K562 (cell line): ENCODE data around the gene PPM1H. TPM values are rescaled to one million over a fixed set of nuclear protein-coding genes. Genes with fewer than 3 reads are reported as not detected.

Experiments used
- ATAC-seq: fragments of 200-7000 bp; cut with Tn5 transposase; 3 replicates; pipeline ENCODE4 v1.9.1; 2020; ENCODE audit warnings: moderate library complexity
- BruUV-seq: library from RNA; stranded (reverse); fragments of 400-500 nt; replicated peaks from 2 replicates; lab custom pipeline; 2021; lab: Mats Ljungman, UMichigan
- CTCF ChIA-PET: fragments of 300-600 bp; formaldehyde crosslinking; extraction: SDS; loops from one replicate; lab custom pipeline; 2021; ENCODE audit warnings: low intra/inter-chr PET ratio; lab: Yijun Ruan, JAX
- POLR2A ChIA-PET: fragments of 300-600, 350-650 bp; sonication (Branson Sonifier 250); formaldehyde crosslinking; extraction: SDS; loops from one replicate; lab custom pipeline; 2021; ENCODE audit warnings: antibody characterized with exemption, inconsistent platforms; lab: Yijun Ruan, JAX
- DNase-seq, 4 experiments: peaks; one replicate each; pipeline versions ENCODE4 v3.0.0 to v3.0.0-alpha.2; 2011 to 2018; ENCODE audit warnings: low spot score in 3 of 4, mixed read lengths in 3 of 4; ENCODE audit errors: extremely low read depth in 1 of 4
- FAIRE-seq: peaks from 2 replicates; lab custom pipeline; 2011; peaks lifted over from hg19 to GRCh38; lab: Jason Lieb, UNC
- H2AFZ ChIP-seq: 2 replicates; pipeline ENCODE4 v1.6.0; 2011; ENCODE audit warnings: low read depth, low read length, control low read depth, inconsistent platforms
- H3K27ac ChIP-seq: fragments of 200-600 bp; 3 replicates; pipeline ENCODE4 v1.8.0; 2011; ENCODE audit warnings: low read depth, mild to moderate bottlenecking, control low read depth, inconsistent platforms, low read length, moderate library complexity, mixed read lengths; ENCODE audit errors: extremely low read depth
- H3K27me3 ChIP-seq, 2 experiments: fragments of 300-600 bp in 1 of 2; 2 replicates in 1 of 2; 3 replicates in 1 of 2; pipeline versions ENCODE4 v1.6.0 to v1.8.0; 2011; ENCODE audit warnings: inconsistent platforms in 2 of 2, low read length in 2 of 2, mild to moderate bottlenecking in 1 of 2, mixed read lengths in 1 of 2, moderate library complexity in 1 of 2; ENCODE audit not compliant: control insufficient read depth in 2 of 2, insufficient read depth in 2 of 2
- H3K36me3 ChIP-seq: fragments of 300-600 bp; 3 replicates; pipeline ENCODE4 v1.8.0; 2011; ENCODE audit warnings: mild to moderate bottlenecking, low read length, inconsistent platforms; ENCODE audit not compliant: control insufficient read depth, insufficient read depth
- H3K4me1 ChIP-seq, 2 experiments: fragments of 200-600 bp in 1 of 2; replicated peaks in 1 of 2; 2 replicates in 1 of 2; 3 replicates in 1 of 2; pipeline versions ENCODE4 v1.5.1 to v1.8.0; 2011; ENCODE audit warnings: inconsistent platforms in 2 of 2, low read length in 2 of 2, mild to moderate bottlenecking in 1 of 2, mixed read lengths in 1 of 2, moderate library complexity in 1 of 2; ENCODE audit not compliant: control insufficient read depth in 2 of 2, insufficient read depth in 2 of 2
- H3K4me2 ChIP-seq: 2 replicates; pipeline ENCODE4 v1.6.1; 2011; ENCODE audit warnings: low read length, control low read depth, inconsistent platforms, mixed read lengths; ENCODE audit not compliant: insufficient read depth
- H3K4me3 ChIP-seq: fragments of 200-600 bp; sonication (generic), shearing (Covaris generic); 2 replicates; pipeline ENCODE4 v1.5.1; 2016; ENCODE audit warnings: control low read depth, inconsistent platforms
- H3K79me2 ChIP-seq: fragments of 200-600 bp; 3 replicates; pipeline ENCODE4 v1.8.0; 2011; ENCODE audit warnings: low read length, inconsistent platforms; ENCODE audit not compliant: control insufficient read depth, insufficient read depth
- H3K9ac ChIP-seq, 2 experiments: 2 replicates each; pipeline versions ENCODE4 v1.6.0 to v1.6.1; 2011; ENCODE audit warnings: low read depth in 2 of 2, low read length in 2 of 2, control low read depth in 1 of 2, inconsistent platforms in 1 of 2, mild to moderate bottlenecking in 1 of 2, mixed read lengths in 1 of 2; ENCODE audit not compliant: insufficient read depth in 1 of 2
- H3K9me1 ChIP-seq: one replicate; pipeline ENCODE4 v1.6.0; 2011; ENCODE audit warnings: inconsistent platforms, mild to moderate bottlenecking, low read length, moderate library complexity; ENCODE audit not compliant: control insufficient read depth, insufficient read depth
- H3K9me3 ChIP-seq: replicated peaks from 2 replicates; pipeline ENCODE4 v1.5.1; 2011; ENCODE audit warnings: low read depth, low read length, inconsistent platforms; ENCODE audit not compliant: control insufficient read depth, insufficient read depth
- H4K20me1 ChIP-seq: replicated peaks from 2 replicates; pipeline ENCODE4 v1.6.1; 2011; ENCODE audit warnings: low read length, inconsistent platforms, mixed read lengths; ENCODE audit not compliant: control insufficient read depth, insufficient read depth
- BCL6 ChIP-seq: fragments of 250-450 bp; sonication (Bioruptor Pico); IDR thresholded peaks from 2 replicates; pipeline ENCODE4 v1.4.0; 2020
- C11orf30 ChIP-seq: fragments of 450-650 bp; IDR thresholded peaks from 2 replicates; pipeline ENCODE4 v1.6.1; 2016; ENCODE audit warnings: low read depth, mild to moderate bottlenecking
- CCAR2 ChIP-seq: fragments of 200-400 bp; formaldehyde crosslinking; IDR thresholded peaks from 2 replicates; pipeline ENCODE4 v1.6.1; 2017; ENCODE audit warnings: mild to moderate bottlenecking, low read depth, low read length
- ELK3 ChIP-seq: fragments of 450-650 bp; formaldehyde crosslinking; IDR thresholded peaks from 2 replicates; pipeline ENCODE4 v1.4.0; 2020; ENCODE audit warnings: mild to moderate bottlenecking
- GTF2F1 ChIP-seq: IDR thresholded peaks from 2 replicates; pipeline ENCODE4 v1.6.1; 2011; ENCODE audit warnings: low read depth, low read length, improper control_type of control experiment
- L3MBTL2 ChIP-seq: fragments of 450-650 bp; IDR thresholded peaks from 2 replicates; pipeline ENCODE4 v1.6.1; 2016; ENCODE audit warnings: mild to moderate bottlenecking, moderate library complexity
- MCM3 ChIP-seq: fragments of 450-650 bp; IDR thresholded peaks from 2 replicates; pipeline ENCODE4 v1.6.1; 2016
- PREB ChIP-seq: sonication (generic); formaldehyde crosslinking; IDR thresholded peaks from 2 replicates; pipeline ENCODE4 v1.8.1; 2023; ENCODE audit warnings: mild to moderate bottlenecking, missing genetic modification reagents
- TARDBP ChIP-seq: fragments of 450-650 bp; IDR thresholded peaks from 2 replicates; pipeline ENCODE4 v1.6.1; 2016
- ZBTB40 ChIP-seq, 2 experiments: fragments of 450-650 bp in 1 of 2; sonication (generic) in 1 of 2; formaldehyde crosslinking in 1 of 2; IDR thresholded peaks; 2 replicates each; pipeline versions ENCODE4 v1.7.1 to v1.9.0; 2016 to 2022; ENCODE audit warnings: inconsistent platforms in 1 of 2, mild to moderate bottlenecking in 1 of 2, missing genetic modification reagents in 1 of 2
- ZNF12 ChIP-seq: sonication (generic); formaldehyde crosslinking; IDR thresholded peaks from 2 replicates; pipeline ENCODE4 v1.4.0; 2020; ENCODE audit warnings: mild to moderate bottlenecking, missing genetic modification reagents
- ZNF212 ChIP-seq: fragments of 450-650 bp; formaldehyde crosslinking; IDR thresholded peaks from 2 replicates; pipeline ENCODE4 v1.4.0; 2020; ENCODE audit warnings: mild to moderate bottlenecking
- ZNF668 ChIP-seq: fragments of 250-450 bp; sonication (Bioruptor Pico); IDR thresholded peaks from 2 replicates; pipeline ENCODE4 v1.8.0; 2022; ENCODE audit warnings: mild to moderate bottlenecking, inconsistent platforms
- whole genome bisulfite sequencing: fragments of 100-300 bp; shearing (Covaris generic); methylation state at CpG from one replicate; pipeline ENCODE4 v1.1.6; 2016; ENCODE audit warnings: low coverage, mixed read lengths; ENCODE audit not compliant: insufficient coverage; ENCODE audit errors: missing lambda C conversion rate; 5-methylcytosine and 5-hydroxymethylcytosine counted together
- in situ Hi-C: fragments of 300-500 bp; cut with MboI; formaldehyde crosslinking; loops from 4 replicates; pipeline ENCODE4 v1.15.0; 2018; ENCODE audit warnings: inconsistent platforms, mixed read lengths
- intact Hi-C: fragments of 100-400 bp; cut with micrococcal nuclease; formaldehyde crosslinking; loops from 2 replicates; pipeline ENCODE4 v1.14.2; 2022
- polyA plus RNA-seq, 8 experiments: library from polyadenylated mRNA; depleted of rRNA in 4 of 8; stranded (reverse) in 5 of 8; unstranded in 3 of 8; fragments of >200 nt; fragmentation: Nextera tagmentation in 2 of 8; fragmentation: Illumina TruSeq in 1 of 8; extraction: Ambion mirVana in 2 of 8; extraction: Trizol in 1 of 8; gene quantifications; 2 replicates each; pipeline versions ENCODE4 v1.2.1 to v1.2.3, GENCODE V29; 2011 to 2014; ENCODE audit warnings: inconsistent platforms in 1 of 8, missing spikeins in 1 of 8
- total RNA-seq, 7 experiments: library from RNA; depleted of rRNA in 6 of 7; stranded (reverse); fragments of >200 nt in 6 of 7; fragmentation: Illumina TruSeq in 2 of 7; extraction: Trizol in 2 of 7; gene quantifications; 2 replicates each; pipeline versions ENCODE4 v1.2.1 to v1.2.3, GENCODE V29; 2011 to 2021; ENCODE audit warnings: low replicate concordance in 1 of 7

Gene PPM1H
- total and polyA plus RNA-seq, 9 of the 15 experiments (the other 6 are each of a cell fraction or from before 2014, with no cell fraction given): 5.3 to 29.3 (median 11.3) TPM

- intact Hi-C loops (no loop called here), in situ Hi-C loops (no loop called here)
- no peak overlapping the region for H3K9ac ChIP-seq
- no peaks in the 10 kb centered on the region for H3K4me1 ChIP-seq
- no peak overlapping the region for H2AFZ ChIP-seq
- CTCF ChIA-PET: no interaction called here
- ATAC-seq: no peak
- H4K20me1 ChIP-seq: no peaks in the 10 kb centered on the region
- no peak for FAIRE-seq
- no peaks in the 10 kb centered on the region for H3K27me3 ChIP-seq
- H3K27ac ChIP-seq: no peak overlapping the region
- H3K9me1 ChIP-seq: no peaks in the 10 kb centered on the region
- POLR2A ChIA-PET: no interaction called here
- no peak overlapping the region for H3K4me2 ChIP-seq
- H3K9me3 ChIP-seq: no peaks in the 10 kb centered on the region
- DNase-seq: no peak
- H3K79me2 ChIP-seq: no peaks in the 10 kb centered on the region
- no TSS peak for BruUV-seq
- no peak overlapping the region for H3K4me3 ChIP-seq
- WGBS: 52% methylated on average over 3 of the region's 3 CpGs
- H3K36me3 ChIP-seq: peaks cover 13% of the 10 kb centered on the region; the same call in 1 of the 3 replicates
- TF ChIP-seq C11orf30 (no peak), ZNF212 (CRISPR knock-in tag) (no peak), MCM3 (no peak), ZBTB40 (IDR thresholded peaks at IDR 0.05) (no peak), ZBTB40 (CRISPR knock-in tag; IDR thresholded peaks at IDR 0.05) (no peak), ZNF12 (CRISPR knock-in tag) (no peak), CCAR2 (no peak), ZNF668 (CRISPR knock-in tag) (no peak), L3MBTL2 (no peak), BCL6 (CRISPR knock-in tag) (no peak), ELK3 (CRISPR knock-in tag) (no peak), PREB (CRISPR knock-in tag) (no peak), TARDBP (no peak), GTF2F1 (no peak)
Observed at GRCh38 chr12:62686938-62687337, 248.0 kb downstream of the PPM1H start.
